Skeletal muscle tissue (tissue), 4 donors: ENCODE data around the gene SNX20. TPM values are rescaled to one million over a fixed set of nuclear protein-coding genes. Genes with fewer than 3 reads are reported as not detected.
A peak's percentile ranks its signal among the peaks of the same experiment; 100 is the strongest.

Experiments
- H3K27ac ChIP-seq: one replicate; pipeline ENCODE4 v1.7.0; 2013; ENCODE audit warnings: mild to moderate bottlenecking, low read depth, low read length, inconsistent platforms
- H3K27me3 ChIP-seq, 3 donors: one replicate each; pipeline ENCODE4 v1.7.0; 2013; ENCODE audit warnings: low read length in 3 of 3; ENCODE audit not compliant: control insufficient read depth in 3 of 3, insufficient read depth in 3 of 3
- H3K36me3 ChIP-seq, 3 donors: one replicate each; pipeline ENCODE4 v1.7.0; 2013; ENCODE audit warnings: low read length in 3 of 3; ENCODE audit not compliant: control insufficient read depth in 3 of 3, insufficient read depth in 3 of 3
- H3K4me1 ChIP-seq, 3 donors: one replicate each; pipeline ENCODE4 v1.7.0; 2013; ENCODE audit warnings: low read length in 3 of 3, mild to moderate bottlenecking in 3 of 3; ENCODE audit not compliant: control insufficient read depth in 3 of 3, insufficient read depth in 3 of 3
- H3K4me3 ChIP-seq, 3 donors: one replicate each; pipeline ENCODE4 v1.7.0; 2013; ENCODE audit warnings: low read length in 3 of 3
- H3K9ac ChIP-seq, 3 donors: one replicate each; pipeline ENCODE4 v1.7.0; 2013; ENCODE audit warnings: low read length in 3 of 3, mild to moderate bottlenecking in 3 of 3, moderate library complexity in 2 of 3, low read depth in 1 of 3
- H3K9me3 ChIP-seq, 3 donors: one replicate each; pipeline ENCODE4 v1.7.0; 2013; ENCODE audit warnings: low read length in 3 of 3; ENCODE audit not compliant: control insufficient read depth in 3 of 3
- total RNA-seq: library from RNA; depleted of rRNA; stranded (reverse); fragments of >200 nt; gene quantifications from one replicate; pipeline ENCODE4 v1.2.3, GENCODE V29; 2014
- donor health status: Osteomylitis.

SNX20 gene
- total RNA-seq, 1 donor from 2014 or later: 1.0 TPM

DNA sequence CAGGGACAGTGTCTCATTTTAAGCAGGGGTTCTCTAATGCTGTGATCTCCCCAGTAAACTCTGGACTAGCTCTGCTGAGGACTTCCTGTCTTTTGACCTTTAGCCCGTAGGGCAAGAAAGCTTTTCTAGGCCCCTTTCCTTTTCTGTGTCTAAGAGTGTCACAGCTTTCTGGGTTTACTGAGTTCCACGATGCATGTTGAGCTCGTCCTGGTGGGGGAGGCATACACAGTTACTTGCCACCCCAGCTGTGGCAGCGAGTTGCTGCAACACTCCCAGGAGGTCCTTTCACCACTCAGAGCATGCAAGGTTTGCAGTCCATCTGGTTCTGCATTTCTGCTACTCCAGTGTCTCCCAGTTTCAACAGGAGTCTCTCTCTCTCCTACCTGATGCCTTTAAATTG is 36.0 kb upstream of the SNX20 start:
- Histone ChIP-seq H3K9ac (no peak overlapping the region), H3K4me3 (no peak overlapping the region), H3K4me1 (peaks cover 4 to 9% (median 5%) of the 10 kb centered on the region in 3 donors), H3K36me3 (no peaks in the 10 kb centered on the region), H3K27ac (no peak overlapping the region), H3K9me3 (no peaks in the 10 kb centered on the region), H3K27me3 (no peaks in the 10 kb centered on the region)

DNA sequence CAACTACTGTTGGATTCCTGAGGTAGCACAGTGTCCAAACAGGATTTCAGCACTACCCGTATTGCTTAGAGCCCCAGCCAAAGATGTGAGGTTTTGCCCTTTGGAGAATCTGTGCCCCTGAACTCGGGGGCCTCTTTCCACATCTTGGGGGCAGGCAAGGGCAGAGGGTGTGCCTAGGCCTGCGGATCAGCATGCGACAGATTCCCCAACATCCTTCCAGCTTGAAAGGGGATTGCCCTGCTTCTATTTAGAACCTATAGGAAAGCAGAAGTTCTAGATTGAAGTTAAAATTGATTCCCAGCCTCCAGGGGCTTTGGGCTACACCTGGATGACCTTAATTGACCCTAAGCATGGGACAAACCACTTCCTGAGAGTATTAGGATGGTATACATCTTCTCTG is 31.8 kb upstream of the SNX20 start:
- Histone ChIP-seq H3K9me3 (no peaks in the 10 kb centered on the region), H3K4me3 (no peak overlapping the region), H3K27ac (no peak overlapping the region), H3K27me3 (no peaks in the 10 kb centered on the region), H3K9ac (no peak overlapping the region), H3K36me3 (no peaks in the 10 kb centered on the region), H3K4me1 (peaks cover 18 to 28% (median 27%) of the 10 kb centered on the region in 3 donors)

DNA sequence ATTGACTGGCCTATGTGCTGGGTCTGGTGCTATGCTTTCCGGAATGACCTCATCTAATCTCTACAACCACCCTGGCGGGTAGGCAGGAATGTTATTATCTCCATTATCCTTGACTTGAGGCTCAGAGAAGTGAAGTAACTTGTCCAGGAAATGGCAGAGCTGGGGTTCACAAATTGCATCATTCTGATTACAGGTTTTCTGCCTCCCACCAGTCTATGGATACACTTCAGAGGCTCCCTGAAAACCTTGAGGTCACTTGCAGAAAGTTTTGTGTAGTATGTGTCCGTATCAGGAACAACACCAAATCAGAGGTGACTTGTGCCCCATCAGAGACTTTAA is 31.4 kb upstream of the SNX20 start:
- Histone ChIP-seq H3K27ac (no peak overlapping the region), H3K4me1 (peaks cover 18 to 28% (median 27%) of the 10 kb centered on the region in 3 donors), H3K9ac (peak overlapping the region in 1 of 3 donors; percentile 45)

DNA sequence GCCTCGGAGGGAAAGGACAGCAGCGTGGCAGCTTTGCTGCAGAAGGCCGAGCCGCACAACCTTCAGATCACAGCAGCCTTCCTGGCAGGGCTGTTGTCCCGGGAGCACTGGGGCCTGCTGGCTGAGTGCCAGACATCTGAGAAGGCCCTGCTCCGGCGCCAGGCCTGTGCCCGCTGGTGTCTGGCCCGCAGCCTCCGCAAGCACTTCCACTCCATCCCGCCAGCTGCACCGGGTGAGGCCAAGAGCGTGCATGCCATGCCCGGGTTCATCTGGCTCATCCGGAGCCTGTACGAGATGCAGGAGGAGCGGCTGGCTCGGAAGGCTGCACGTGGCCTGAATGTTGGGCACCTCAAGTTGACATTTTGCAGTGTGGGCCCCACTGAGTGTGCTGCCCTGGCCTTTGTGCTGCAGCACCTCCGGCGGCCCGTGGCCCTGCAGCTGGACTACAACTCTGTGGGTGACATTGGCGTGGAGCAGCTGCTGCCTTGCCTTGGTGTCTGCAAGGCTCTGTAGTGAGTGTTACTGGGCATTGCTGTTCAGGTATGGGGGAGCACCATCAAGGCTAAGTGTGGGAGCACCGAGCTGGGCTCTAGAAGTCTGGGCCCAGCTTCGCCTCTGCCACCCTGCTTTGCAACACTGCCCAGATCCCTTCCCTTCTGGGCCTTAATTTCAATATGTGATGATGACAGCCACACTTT is 30.9 kb upstream of the SNX20 start:
- no peaks in the 10 kb centered on the region for H3K36me3 ChIP-seq
- peak overlapping the region in 2 of 3 donors; percentile 59 to 72 for H3K9ac ChIP-seq
- no peak overlapping the region for H3K27ac ChIP-seq
- peaks cover 18 to 28% (median 27%) of the 10 kb centered on the region in 3 donors for H3K4me1 ChIP-seq
- H3K9me3 ChIP-seq: no peaks in the 10 kb centered on the region
- H3K27me3 ChIP-seq: no peaks in the 10 kb centered on the region
- H3K4me3 ChIP-seq: peak overlapping the region in 2 of 3 donors; percentile 41 to 61

More for the DNA sequence above, 31.4 kb upstream of the SNX20 start:
- Histone ChIP-seq H3K36me3 (no peaks in the 10 kb centered on the region), H3K9me3 (no peaks in the 10 kb centered on the region), H3K27me3 (no peaks in the 10 kb centered on the region), H3K4me3 (no peak overlapping the region)

DNA sequence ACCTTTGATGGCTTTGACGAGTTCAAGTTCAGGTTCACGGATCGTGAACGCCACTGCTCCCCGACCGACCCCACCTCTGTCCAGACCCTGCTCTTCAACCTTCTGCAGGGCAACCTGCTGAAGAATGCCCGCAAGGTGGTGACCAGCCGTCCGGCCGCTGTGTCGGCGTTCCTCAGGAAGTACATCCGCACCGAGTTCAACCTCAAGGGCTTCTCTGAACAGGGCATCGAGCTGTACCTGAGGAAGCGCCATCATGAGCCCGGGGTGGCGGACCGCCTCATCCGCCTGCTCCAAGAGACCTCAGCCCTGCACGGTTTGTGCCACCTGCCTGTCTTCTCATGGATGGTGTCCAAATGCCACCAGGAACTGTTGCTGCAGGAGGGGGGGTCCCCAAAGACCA is 29.9 kb upstream of the SNX20 start:
- Histone ChIP-seq H3K9me3 (no peaks in the 10 kb centered on the region), H3K9ac (peak overlapping the region in 1 of 3 donors; percentile 72), H3K27me3 (no peaks in the 10 kb centered on the region), H3K27ac (no peak overlapping the region), H3K36me3 (no peaks in the 10 kb centered on the region), H3K4me1 (peaks cover 18 to 28% (median 27%) of the 10 kb centered on the region in 3 donors), H3K4me3 (no peak overlapping the region)

DNA sequence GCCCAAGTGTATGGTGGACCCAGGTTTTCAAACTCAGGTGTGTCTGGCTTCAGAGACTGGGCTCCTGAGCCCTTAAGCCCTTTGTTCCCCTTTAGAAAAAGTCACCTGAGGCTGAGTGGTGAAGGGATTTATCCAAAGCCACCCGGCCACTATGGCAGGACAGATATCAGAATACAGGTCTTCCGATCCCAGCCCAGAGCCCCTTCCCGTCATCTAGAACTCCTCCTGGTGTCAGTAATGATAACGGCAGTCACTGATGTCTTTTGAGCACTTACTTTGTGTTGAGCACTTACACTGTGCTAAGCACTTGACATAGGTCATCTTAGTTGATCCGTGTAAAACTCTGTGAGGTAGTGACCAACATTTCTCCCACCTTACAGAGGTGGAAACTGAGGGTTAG is 28.9 kb upstream of the SNX20 start:
- Histone ChIP-seq H3K27ac (no peak overlapping the region), H3K27me3 (no peaks in the 10 kb centered on the region), H3K4me1 (peaks cover 18 to 28% (median 27%) of the 10 kb centered on the region in 3 donors), H3K4me3 (no peak overlapping the region), H3K36me3 (no peaks in the 10 kb centered on the region), H3K9ac (no peak overlapping the region), H3K9me3 (no peaks in the 10 kb centered on the region)

DNA sequence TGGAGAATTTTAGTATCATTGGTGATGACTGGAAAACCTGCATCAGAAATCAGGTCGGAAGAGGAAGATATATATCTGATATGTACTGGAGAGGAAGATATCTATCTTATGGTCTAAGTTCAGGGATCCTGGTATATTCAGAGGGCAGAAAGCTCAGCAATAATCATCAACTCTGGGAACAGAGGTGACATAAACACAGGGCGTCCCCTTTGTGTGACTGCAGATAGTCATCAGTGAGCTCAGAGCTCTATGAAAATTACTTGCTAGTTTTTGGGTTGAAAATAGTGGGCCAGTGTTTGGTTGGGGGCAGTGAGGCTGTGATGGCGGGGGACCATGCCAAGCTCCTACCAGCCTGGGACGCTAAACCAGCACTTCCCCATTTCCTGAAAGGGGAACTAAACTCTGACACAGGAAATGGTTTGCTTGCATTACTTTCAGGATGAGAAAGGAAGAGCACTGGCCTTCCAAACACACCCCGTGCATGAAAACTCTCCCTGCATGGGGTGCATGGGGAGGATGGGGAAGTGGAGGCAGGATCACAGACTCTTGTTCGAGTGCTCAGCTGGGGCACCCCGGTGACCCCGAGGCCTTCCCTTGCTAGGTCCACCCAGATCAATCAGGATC is 28.1 kb upstream of the SNX20 start:
- peaks cover 0 to 2% (median under 1%) of the 10 kb centered on the region in 3 donors for H3K9me3 ChIP-seq
- H3K27me3 ChIP-seq: no peaks in the 10 kb centered on the region
- no peak overlapping the region for H3K27ac ChIP-seq
- H3K4me3 ChIP-seq: no peak overlapping the region
- H3K9ac ChIP-seq: no peak overlapping the region
- no peaks in the 10 kb centered on the region for H3K36me3 ChIP-seq
- peaks cover 18 to 28% (median 27%) of the 10 kb centered on the region in 3 donors for H3K4me1 ChIP-seq

DNA sequence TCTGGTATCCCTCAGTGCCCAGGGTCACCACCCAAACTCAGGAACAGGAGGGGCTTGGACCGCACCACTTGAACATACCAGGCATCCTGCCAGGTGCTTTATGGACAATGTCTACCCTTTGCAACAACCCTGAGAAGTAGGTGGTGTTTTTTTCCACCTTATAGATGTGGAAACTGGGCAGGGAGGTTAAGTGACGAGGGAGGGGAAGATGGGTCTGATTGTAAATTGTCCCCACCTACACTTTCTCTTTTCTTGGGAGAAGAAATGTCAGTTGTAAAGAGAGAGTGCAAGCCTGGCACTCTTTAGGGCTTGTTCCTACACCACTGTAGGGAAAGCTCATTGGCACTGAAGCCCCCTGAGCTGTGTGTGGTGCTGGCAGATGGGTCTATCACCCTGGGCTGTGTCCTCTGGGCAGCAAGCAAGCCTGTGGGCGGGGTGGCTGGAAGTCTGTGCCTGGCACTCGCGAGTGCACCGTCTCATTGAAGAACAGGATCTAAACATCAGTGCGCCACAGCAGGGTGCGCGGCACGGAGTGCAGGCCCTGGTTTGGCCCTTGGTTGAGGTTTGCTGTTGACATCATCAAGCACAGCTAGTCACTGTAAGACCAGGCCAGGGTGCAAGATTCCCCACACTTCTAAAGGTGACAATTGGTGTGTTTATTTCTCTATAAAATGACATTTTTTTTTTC is 27.4 kb upstream of the SNX20 start:
- no peak overlapping the region for H3K9ac ChIP-seq
- no peak overlapping the region for H3K27ac ChIP-seq
- no peak overlapping the region for H3K4me3 ChIP-seq
- H3K27me3 ChIP-seq: no peaks in the 10 kb centered on the region
- no peaks in the 10 kb centered on the region for H3K36me3 ChIP-seq
- peaks cover 0 to 7% (median 3%) of the 10 kb centered on the region in 3 donors for H3K9me3 ChIP-seq
- peaks cover 18 to 28% (median 27%) of the 10 kb centered on the region in 3 donors for H3K4me1 ChIP-seq

DNA sequence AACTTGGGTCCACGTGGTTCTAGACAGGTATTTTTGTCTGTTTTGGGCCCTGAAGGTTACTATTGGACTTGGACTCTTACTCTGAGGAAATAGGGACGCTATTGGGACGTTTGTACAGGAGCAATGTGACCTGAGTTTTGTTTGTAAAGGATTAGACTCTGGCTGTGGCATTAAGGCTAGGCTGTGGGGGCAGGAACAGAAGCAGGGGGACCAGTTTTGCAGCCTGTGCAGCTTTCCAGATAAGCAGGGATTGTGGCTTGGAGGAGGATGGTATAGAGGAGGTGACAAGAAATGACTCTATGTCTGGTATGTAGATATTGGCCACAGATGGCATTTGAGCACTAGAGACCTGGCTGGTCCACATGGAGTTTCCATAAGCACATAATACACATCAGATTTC is 25.1 kb upstream of the SNX20 start:
- Histone ChIP-seq H3K27ac (no peak overlapping the region), H3K4me3 (no peak overlapping the region), H3K27me3 (no peaks in the 10 kb centered on the region), H3K9ac (no peak overlapping the region), H3K4me1 (peaks cover 13 to 25% (median 15%) of the 10 kb centered on the region in 3 donors), H3K9me3 (peaks cover 0 to 7% (median 3%) of the 10 kb centered on the region in 3 donors), H3K36me3 (no peaks in the 10 kb centered on the region)
